ENCODE data around the gene DEDD2.

DEDD2 gene

GRCh38 chr19:42198676-42199439 lies 18.6 kb downstream of the DEDD2 start:
- DNase-seq (ENCODE audit: low read depth): peak; percentile 47

GRCh38 chr19:42197375-42197817 lies 20.1 kb downstream of the DEDD2 start:
- no peak for DNase-seq (ENCODE audit: low read depth)

- no peak for DNase-seq (ENCODE audit: low read depth)
These were observed 21.2 kb downstream of the DEDD2 start for GRCh38 chr19:42196011-42197001.

- no peak for DNase-seq (ENCODE audit: low read depth)
These were observed 23.8 kb downstream of the DEDD2 start for GRCh38 chr19:42193706-42194105.

- DNase-seq (ENCODE audit: low read depth): no peak
These were observed 24.2 kb downstream of the DEDD2 start for GRCh38 chr19:42193294-42193693.

- no peak for DNase-seq (ENCODE audit: low read depth)
These were observed 25.6 kb downstream of the DEDD2 start for GRCh38 chr19:42191855-42192254.

- DNase-seq (ENCODE audit: low read depth): no peak
These were observed 26.1 kb downstream of the DEDD2 start for GRCh38 chr19:42191330-42191729.

GRCh38 chr19:42189133-42189532 lies 28.3 kb downstream of the DEDD2 start:
- DNase-seq (ENCODE audit: low read depth): no peak

GRCh38 chr19:42188665-42189064 lies 28.8 kb downstream of the DEDD2 start:
- DNase-seq (ENCODE audit: low read depth): no peak

GRCh38 chr19:42185277-42185676 lies 32.2 kb downstream of the DEDD2 start:
- DNase-seq (ENCODE audit: low read depth): no peak

GRCh38 chr19:42184401-42184861 lies 33.0 kb downstream of the DEDD2 start:
- DNase-seq (ENCODE audit: low read depth): peak; percentile 63

- DNase-seq (ENCODE audit: low read depth): no peak
These were observed 38.4 kb downstream of the DEDD2 start for GRCh38 chr19:42178791-42179674.

- DNase-seq (ENCODE audit: low read depth): no peak
These were observed 39.8 kb downstream of the DEDD2 start for GRCh38 chr19:42177686-42178019.

- DNase-seq (ENCODE audit: low read depth): peak; percentile 71
These were observed 40.3 kb downstream of the DEDD2 start for GRCh38 chr19:42176990-42177685.

GRCh38 chr19:42176649-42176989 lies 40.9 kb downstream of the DEDD2 start:
- no peak for DNase-seq (ENCODE audit: low read depth)

GRCh38 chr19:42175952-42176648 lies 41.4 kb downstream of the DEDD2 start:
- no peak for DNase-seq (ENCODE audit: low read depth)

GRCh38 chr19:42174958-42175734 lies 42.3 kb downstream of the DEDD2 start:
- DNase-seq (ENCODE audit: low read depth): no peak

- DNase-seq (ENCODE audit: low read depth): no peak
These were observed 43.3 kb downstream of the DEDD2 start for GRCh38 chr19:42174188-42174587.

- no peak for DNase-seq (ENCODE audit: low read depth)
These were observed 43.8 kb downstream of the DEDD2 start for GRCh38 chr19:42173695-42174094.

- DNase-seq (ENCODE audit: low read depth): no peak
These were observed 45.2 kb downstream of the DEDD2 start for GRCh38 chr19:42172261-42172660.
